Measurements from ENCODE around the gene GAS7. TPM values are rescaled to one million over a fixed set of nuclear protein-coding genes. Genes with fewer than 3 reads are reported as not detected.

Gene GAS7
- total RNA-seq, 1 donor from 2014 or later = 72.7 TPM

DNA sequence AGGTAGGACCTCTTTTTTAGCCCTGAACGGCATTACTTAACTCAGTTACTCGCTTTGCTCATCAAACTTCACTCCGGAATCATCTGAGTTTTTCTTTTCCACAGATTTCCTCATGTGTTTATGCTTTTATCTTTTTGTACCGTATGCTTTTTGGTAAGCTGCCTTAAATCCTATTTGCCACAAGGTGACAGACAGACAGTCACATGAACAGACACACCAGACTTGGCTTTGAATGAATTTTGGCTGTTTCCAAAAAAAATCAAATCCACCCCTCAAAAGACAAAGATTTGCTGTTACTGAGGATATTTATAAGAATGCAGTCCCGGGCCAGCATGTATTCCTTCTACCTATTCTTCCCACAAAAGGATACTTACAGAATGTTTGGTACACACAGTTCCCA lies 10.9 kb downstream of the GAS7 start:
- Mint-ChIP-seq H3K27me3 (ENCODE audit: low read depth) (peaks cover 62% of the 10 kb centered on the region), H3K4me3 (no peak overlapping the region), H3K36me3 (ENCODE audit: low read depth) (no peaks in the 10 kb centered on the region), H3K27ac (ENCODE audit: unreplicated experiment) (no peak overlapping the region), H3K9me3 (no peaks in the 10 kb centered on the region), H3K4me1 (peaks cover 7% of the 10 kb centered on the region)
- TF ChIP-seq, protein P1, sequence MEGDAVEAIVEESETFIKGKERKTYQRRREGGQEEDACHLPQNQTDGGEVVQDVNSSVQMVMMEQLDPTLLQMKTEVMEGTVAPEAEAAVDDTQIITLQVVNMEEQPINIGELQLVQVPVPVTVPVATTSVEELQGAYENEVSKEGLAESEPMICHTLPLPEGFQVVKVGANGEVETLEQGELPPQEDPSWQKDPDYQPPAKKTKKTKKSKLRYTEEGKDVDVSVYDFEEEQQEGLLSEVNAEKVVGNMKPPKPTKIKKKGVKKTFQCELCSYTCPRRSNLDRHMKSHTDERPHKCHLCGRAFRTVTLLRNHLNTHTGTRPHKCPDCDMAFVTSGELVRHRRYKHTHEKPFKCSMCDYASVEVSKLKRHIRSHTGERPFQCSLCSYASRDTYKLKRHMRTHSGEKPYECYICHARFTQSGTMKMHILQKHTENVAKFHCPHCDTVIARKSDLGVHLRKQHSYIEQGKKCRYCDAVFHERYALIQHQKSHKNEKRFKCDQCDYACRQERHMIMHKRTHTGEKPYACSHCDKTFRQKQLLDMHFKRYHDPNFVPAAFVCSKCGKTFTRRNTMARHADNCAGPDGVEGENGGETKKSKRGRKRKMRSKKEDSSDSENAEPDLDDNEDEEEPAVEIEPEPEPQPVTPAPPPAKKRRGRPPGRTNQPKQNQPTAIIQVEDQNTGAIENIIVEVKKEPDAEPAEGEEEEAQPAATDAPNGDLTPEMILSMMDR (conservative IDR thresholded peaks at IDR 0.05) = no peak
- DNase-seq (ENCODE audit: low read depth, low spot score) = no peak

DNA sequence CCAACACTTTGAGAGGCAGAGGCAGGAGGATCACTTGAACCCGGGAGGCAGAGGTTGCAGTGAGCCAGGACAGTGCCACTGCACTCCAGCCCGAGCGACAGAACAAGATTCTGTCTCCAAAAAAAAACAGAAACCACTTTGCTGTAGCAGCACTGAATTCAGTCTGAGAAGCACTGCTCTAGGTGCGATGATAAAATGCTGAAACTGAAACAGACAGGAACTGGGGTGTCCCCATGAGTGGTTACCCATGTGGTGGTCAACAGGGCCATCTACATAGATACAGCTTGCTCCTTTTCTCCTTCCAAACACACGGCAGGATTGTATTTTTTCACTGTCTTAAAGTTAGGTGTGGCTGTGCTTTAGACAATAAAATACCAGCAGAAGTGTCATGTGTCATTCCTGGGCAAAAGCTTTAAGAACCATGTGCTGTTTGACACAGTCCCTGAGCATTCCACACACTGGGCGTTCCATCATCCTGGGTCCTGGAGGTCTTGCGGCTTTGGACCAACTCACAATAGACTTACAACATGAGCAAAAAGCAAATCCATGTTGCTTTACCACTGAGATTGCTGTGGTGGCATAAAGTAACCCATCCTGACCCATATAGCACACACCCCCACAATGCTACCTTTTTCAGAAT lies 11.5 kb downstream of the GAS7 start:
- TF ChIP-seq, protein P1 (conservative IDR thresholded peaks at IDR 0.05) = no peak

DNA sequence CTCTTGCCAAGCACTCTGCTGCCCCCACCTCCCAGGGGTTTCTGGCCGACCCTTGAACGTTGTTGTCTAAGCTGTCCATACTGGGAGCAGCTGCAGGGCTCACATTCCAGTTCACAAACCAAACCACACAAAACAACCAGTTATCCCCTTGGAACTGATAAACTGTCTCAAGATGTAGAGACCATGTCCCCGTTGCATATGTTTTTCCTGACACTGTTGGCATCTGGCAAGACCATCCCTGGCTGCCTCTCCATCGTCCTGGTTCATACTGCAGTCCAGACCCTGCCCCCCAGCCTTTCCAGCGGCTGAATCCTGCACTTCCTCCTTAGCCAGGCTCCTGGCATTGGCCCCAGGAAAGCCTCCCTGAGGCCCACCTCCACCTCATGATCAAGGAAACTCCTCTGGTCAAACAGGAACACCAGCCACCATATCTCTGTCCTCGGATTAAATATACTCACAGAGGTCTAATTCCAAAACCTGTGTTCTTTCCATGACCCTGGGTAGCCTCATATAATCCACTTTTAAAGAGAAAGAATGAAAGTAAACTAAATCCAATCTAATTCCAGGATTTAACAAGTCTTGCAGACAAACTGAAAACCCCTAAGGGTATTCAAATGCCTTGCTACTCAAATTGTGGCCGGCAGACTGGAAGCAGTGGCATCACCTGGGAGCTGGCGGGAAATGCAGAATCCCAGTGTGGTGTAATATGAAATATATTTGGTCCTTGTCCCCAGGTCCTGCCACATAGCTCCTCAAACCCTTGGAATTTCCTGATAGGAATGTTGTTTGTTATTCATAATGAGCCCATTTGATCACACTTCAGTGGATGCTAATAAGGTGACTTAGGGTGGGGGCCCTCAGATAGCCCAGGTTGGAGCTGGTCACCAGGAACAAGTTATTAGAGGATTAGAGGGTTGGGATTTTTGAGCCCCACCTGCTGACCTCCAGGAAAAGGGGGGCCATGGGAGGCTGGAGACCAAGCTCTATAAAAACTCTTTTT lies 14.2 kb downstream of the GAS7 start:
- H3K4me1 Mint-ChIP-seq = peaks cover 16% of the 10 kb centered on the region
- no peaks in the 10 kb centered on the region for H3K9me3 Mint-ChIP-seq
- H3K27me3 Mint-ChIP-seq (ENCODE audit: low read depth) = peaks cover 44% of the 10 kb centered on the region
- DNase-seq (ENCODE audit: low read depth, low spot score) = no peak
- TF ChIP-seq, protein P1 (conservative IDR thresholded peaks at IDR 0.05) = no peak
- H3K27ac Mint-ChIP-seq (ENCODE audit: unreplicated experiment) = no peak overlapping the region
- no peaks in the 10 kb centered on the region for H3K36me3 Mint-ChIP-seq (ENCODE audit: low read depth)
- H3K4me3 Mint-ChIP-seq = no peak overlapping the region

More for the DNA sequence above, 11.5 kb downstream of the GAS7 start:
- H3K27ac Mint-ChIP-seq (ENCODE audit: unreplicated experiment) = no peak overlapping the region
- DNase-seq (ENCODE audit: low read depth, low spot score) = no peak
- no peaks in the 10 kb centered on the region for H3K9me3 Mint-ChIP-seq
- H3K4me3 Mint-ChIP-seq = no peak overlapping the region
- no peaks in the 10 kb centered on the region for H3K36me3 Mint-ChIP-seq (ENCODE audit: low read depth)
- peaks cover 2% of the 10 kb centered on the region for H3K4me1 Mint-ChIP-seq
- peaks cover 60% of the 10 kb centered on the region for H3K27me3 Mint-ChIP-seq (ENCODE audit: low read depth)

DNA sequence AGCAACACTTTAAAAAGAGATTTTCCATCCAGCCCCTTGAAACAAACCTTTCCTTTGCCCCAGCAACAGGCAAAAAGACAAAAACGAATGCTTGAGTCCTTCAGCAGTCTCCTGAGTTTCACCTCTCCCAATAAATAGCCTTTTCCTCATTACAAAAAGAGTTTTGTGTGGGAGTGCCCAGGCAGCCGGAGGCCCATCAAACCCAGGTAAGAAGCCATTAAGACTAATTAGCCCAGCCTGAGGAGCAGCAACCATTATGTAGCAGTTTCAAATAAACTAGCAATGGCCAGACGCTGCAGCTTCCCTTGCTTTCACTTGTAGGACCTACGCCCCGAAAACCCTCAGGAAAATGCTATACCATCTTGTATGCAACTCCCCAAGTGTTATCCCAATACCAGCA lies 15.6 kb downstream of the GAS7 start:
- H3K27me3 Mint-ChIP-seq (ENCODE audit: low read depth) = peaks cover 39% of the 10 kb centered on the region
- H3K9me3 Mint-ChIP-seq = no peaks in the 10 kb centered on the region
- no peak overlapping the region for H3K27ac Mint-ChIP-seq (ENCODE audit: unreplicated experiment)
- no peak for DNase-seq (ENCODE audit: low read depth, low spot score)
- peaks cover 25% of the 10 kb centered on the region for H3K4me1 Mint-ChIP-seq
- H3K4me3 Mint-ChIP-seq = no peak overlapping the region
- no peaks in the 10 kb centered on the region for H3K36me3 Mint-ChIP-seq (ENCODE audit: low read depth)
- TF ChIP-seq, protein P1 (conservative IDR thresholded peaks at IDR 0.05) = no peak

DNA sequence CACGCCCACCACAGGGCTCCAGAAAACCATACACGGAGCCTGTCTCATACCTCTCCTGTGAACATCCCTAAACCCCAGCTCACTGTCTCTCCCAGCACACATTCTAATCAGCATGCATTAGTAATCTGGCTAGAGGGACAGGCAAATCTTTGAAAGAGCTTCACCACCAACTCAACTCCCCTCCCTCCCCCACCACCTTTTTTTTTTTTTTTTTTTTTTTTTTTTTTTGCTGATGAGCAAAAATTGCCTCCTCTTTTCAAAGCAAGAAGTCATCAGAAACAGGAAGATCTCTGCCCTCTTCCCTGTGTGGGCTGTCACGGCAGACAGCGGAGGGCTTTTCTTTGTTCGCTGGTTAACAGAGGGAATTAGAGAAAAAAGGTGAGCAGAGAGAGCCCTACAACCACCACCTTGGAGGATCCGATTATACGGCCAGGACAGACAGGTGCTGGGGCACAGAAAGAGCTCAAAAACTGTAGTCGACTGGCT lies 19.9 kb downstream of the GAS7 start:
- no peak overlapping the region for H3K27ac Mint-ChIP-seq (ENCODE audit: unreplicated experiment)
- H3K9me3 Mint-ChIP-seq = no peaks in the 10 kb centered on the region
- peaks cover 37% of the 10 kb centered on the region for H3K4me1 Mint-ChIP-seq
- no peak overlapping the region for H3K4me3 Mint-ChIP-seq
- DNase-seq (ENCODE audit: low read depth, low spot score) = no peak
- peaks cover 20% of the 10 kb centered on the region for H3K27me3 Mint-ChIP-seq (ENCODE audit: low read depth)
- H3K36me3 Mint-ChIP-seq (ENCODE audit: low read depth) = no peaks in the 10 kb centered on the region
- TF ChIP-seq, protein P1 (conservative IDR thresholded peaks at IDR 0.05) = no peak

All from neural crest cell (in vitro differentiated cells).